Nephron progenitor cell (in vitro differentiated cells): ENCODE measurements around the gene PTPA.

ENCODE experiments used
- DNase-seq: peaks from one replicate; pipeline ENCODE4 v3.0.0; 2021
- H3K27ac Mint-ChIP-seq: 2 replicates; pipeline ENCODE4 v1.8.0; 2021; ENCODE audit warnings: mild to moderate bottlenecking, moderate library complexity, mixed read lengths
- H3K27me3 Mint-ChIP-seq: 2 replicates; pipeline ENCODE4 v1.8.0; 2021; ENCODE audit warnings: mild to moderate bottlenecking, low read depth, mixed read lengths; ENCODE audit not compliant: poor library complexity
- H3K36me3 Mint-ChIP-seq: 2 replicates; pipeline ENCODE4 v1.8.0; 2021; ENCODE audit warnings: low read depth, mixed read lengths
- H3K4me1 Mint-ChIP-seq: 2 replicates; pipeline ENCODE4 v1.8.0; 2021; ENCODE audit warnings: mixed read lengths
- H3K4me3 Mint-ChIP-seq: 2 replicates; pipeline ENCODE4 v1.8.0; 2021; ENCODE audit warnings: mild to moderate bottlenecking, moderate library complexity, mixed read lengths
- H3K9me3 Mint-ChIP-seq: 2 replicates; pipeline ENCODE4 v1.8.0; 2021; ENCODE audit warnings: mild to moderate bottlenecking, moderate library complexity, mixed read lengths
- TF ChIP-seq, protein P1 (sequence below): fragments of 200-600 bp; sonication (generic); IDR thresholded peaks from 2 replicates; pipeline ENCODE4 v1.5.0; 2021; ENCODE audit warnings: antibody characterized with exemption

The PTPA gene

DNA sequence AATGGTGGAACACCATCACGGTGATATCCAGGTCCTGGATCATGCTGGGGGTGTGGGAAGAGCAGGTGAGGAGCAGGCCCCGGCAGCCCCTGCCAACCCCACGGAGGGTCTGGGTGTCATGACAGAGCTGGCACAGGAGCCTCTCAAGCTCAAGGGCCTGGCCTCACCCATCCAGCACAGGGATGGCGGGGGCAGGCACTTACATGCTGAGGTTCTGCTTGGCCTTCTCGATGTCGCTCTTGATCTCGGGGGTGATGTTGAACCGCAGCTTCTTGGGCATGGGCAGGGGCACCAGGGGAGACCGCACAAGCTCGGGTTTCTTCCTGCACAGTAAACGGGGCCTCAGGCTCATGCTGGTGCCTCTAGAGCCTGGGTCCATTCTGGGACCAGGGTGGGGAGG lies 12.9 kb upstream of the PTPA start:
- DNase-seq = no peak
- TF ChIP-seq, protein P1, sequence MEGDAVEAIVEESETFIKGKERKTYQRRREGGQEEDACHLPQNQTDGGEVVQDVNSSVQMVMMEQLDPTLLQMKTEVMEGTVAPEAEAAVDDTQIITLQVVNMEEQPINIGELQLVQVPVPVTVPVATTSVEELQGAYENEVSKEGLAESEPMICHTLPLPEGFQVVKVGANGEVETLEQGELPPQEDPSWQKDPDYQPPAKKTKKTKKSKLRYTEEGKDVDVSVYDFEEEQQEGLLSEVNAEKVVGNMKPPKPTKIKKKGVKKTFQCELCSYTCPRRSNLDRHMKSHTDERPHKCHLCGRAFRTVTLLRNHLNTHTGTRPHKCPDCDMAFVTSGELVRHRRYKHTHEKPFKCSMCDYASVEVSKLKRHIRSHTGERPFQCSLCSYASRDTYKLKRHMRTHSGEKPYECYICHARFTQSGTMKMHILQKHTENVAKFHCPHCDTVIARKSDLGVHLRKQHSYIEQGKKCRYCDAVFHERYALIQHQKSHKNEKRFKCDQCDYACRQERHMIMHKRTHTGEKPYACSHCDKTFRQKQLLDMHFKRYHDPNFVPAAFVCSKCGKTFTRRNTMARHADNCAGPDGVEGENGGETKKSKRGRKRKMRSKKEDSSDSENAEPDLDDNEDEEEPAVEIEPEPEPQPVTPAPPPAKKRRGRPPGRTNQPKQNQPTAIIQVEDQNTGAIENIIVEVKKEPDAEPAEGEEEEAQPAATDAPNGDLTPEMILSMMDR = no peak
- peaks cover 15% of the 10 kb centered on the region for H3K4me1 Mint-ChIP-seq
- H3K27me3 Mint-ChIP-seq = no peaks in the 10 kb centered on the region
- H3K27ac Mint-ChIP-seq = no peak overlapping the region
- H3K9me3 Mint-ChIP-seq = no peaks in the 10 kb centered on the region
- H3K36me3 Mint-ChIP-seq = no peaks in the 10 kb centered on the region
- no peak overlapping the region for H3K4me3 Mint-ChIP-seq

DNA sequence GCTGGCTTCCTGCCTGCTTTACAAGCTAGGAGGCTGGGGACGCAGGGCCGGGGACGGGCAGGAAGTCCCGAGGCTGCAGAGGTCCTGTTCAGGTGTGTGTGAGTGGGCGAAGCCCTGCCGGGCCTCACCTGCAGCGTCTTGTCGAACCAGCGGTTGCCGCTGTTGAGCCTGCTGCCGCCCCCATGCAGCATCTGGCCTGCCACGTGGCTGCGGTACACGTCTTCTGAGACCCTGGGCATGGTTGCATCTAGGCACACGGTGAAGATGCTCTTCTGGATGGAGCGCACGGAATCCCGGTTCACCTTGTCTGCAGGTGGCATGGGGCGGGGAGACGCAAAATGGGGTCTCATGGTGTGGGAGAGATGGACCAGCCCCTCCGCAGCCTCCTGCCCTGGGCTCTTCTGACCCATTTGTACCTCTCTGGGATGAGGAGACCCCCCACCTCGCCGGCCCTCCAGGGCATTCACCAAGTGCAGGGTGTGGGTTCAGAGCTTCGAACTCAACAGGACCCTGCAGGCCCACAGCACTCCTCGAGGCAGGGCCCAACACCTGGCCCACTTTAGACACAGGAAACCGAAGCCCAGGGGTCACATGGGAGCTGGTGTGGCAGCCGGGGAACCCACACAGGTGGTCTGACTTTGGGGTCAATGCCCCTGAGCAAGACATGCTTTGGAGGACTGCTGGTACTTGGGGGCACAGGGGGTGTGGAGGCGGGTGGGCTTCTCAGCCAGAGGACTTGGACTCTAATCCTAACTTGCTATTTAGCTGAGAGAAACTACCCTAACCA lies 10.6 kb upstream of the PTPA start:
- Mint-ChIP-seq H3K4me1 (peaks cover 8% of the 10 kb centered on the region), H3K4me3 (no peak overlapping the region), H3K9me3 (no peaks in the 10 kb centered on the region), H3K27ac (peak overlapping the region; percentile 71), H3K27me3 (no peaks in the 10 kb centered on the region), H3K36me3 (no peaks in the 10 kb centered on the region)
- TF ChIP-seq, protein P1 = no peak
- no peak for DNase-seq

DNA sequence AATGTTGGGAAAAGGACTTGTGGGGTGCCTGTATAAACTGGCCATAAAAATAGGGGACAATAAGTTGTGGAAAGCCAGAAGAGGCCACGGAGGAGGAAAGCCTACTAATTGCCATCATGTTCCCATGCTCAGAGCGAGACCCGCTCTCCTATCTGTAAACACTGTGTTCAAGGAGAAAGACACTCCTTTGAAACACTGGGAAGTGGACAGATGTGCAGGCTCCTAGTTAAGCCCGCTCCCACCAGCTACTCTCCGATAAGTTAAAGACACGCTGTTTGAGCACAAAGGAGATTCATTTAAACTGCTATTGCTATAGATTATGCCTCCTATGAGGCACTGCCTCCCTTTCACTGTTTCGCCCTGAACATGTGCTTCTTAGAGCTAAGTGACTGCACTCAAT lies 9.9 kb upstream of the PTPA start:
- H3K27me3 Mint-ChIP-seq = no peaks in the 10 kb centered on the region
- TF ChIP-seq, protein P1 = no peak

DNA sequence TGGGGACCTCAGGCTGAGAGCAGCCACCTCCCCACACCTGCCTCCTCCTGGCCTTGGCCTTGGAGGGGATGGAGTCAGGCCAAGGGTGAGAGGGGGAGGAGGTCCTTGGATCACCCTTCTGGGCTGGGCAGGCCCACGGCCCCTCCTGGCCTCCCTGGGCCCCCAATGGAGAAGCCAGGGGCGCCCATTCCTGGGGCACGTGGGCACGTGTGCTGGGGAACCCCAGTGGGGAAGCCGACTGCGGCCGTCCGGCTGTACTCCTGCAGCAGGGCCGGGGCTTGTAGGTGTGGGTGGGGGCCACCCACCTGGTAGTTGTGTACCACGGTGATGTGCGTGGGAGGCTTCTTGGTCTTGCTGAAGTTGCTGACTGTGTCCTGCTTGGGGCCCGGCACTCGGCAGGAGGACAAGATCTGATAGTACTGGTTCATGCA lies 9.1 kb upstream of the PTPA start:
- no peak overlapping the region for H3K27ac Mint-ChIP-seq
- no peaks in the 10 kb centered on the region for H3K36me3 Mint-ChIP-seq
- DNase-seq = no peak
- H3K4me3 Mint-ChIP-seq = no peak overlapping the region
- no peaks in the 10 kb centered on the region for H3K27me3 Mint-ChIP-seq
- H3K4me1 Mint-ChIP-seq = peaks cover 15% of the 10 kb centered on the region
- H3K9me3 Mint-ChIP-seq = no peaks in the 10 kb centered on the region
- TF ChIP-seq, protein P1 = no peak

More for the DNA sequence above, 9.9 kb upstream of the PTPA start:
- Mint-ChIP-seq H3K4me1 (peaks cover 8% of the 10 kb centered on the region), H3K36me3 (no peaks in the 10 kb centered on the region), H3K4me3 (no peak overlapping the region), H3K9me3 (no peaks in the 10 kb centered on the region), H3K27ac (peak overlapping the region; percentile 71)
- no peak for DNase-seq

DNA sequence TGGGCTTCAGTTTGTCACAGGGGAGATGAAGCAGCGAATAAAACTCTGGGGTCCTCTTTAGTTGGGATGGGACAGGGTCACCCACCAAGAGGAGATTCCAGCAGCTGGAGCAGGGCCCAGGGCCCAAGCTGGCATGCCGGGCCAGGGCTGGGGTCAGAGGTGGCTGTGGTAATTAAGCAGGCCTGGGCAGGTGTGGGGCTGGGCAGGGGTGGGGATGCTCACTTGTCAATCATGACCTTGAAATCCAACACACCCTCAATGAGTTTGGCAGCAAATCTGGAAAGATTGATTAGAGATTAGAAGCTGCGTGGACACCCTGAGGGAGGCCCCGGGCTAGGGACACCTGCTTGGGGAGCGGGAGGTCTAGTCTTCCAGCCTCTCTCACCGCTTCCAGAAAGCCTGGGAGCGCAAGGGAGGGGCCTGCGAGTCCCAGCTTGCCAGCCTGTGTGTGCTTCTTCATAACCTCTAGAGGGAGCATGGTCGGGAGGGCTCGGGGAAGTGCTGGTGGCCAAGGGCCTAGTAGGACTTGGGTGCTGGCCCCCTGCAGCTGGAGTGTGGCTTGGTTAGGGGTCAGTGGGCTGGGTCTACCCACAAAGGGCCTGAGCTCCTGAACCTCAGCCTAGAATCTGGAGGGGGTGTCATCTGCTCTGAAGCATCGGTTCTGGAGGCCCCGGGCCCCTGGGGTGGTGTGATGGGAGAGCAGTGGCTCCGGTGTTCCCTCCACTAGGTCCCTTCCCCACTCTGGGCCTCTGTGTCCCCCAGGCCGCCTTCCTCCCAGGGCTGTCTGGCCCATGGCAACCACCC lies 8.2 kb upstream of the PTPA start:
- DNase-seq = peak; percentile 52
- Mint-ChIP-seq H3K27me3 (peaks cover 5% of the 10 kb centered on the region), H3K4me1 (peaks cover 15% of the 10 kb centered on the region), H3K9me3 (no peaks in the 10 kb centered on the region), H3K27ac (no peak overlapping the region), H3K4me3 (no peak overlapping the region), H3K36me3 (no peaks in the 10 kb centered on the region)
- TF ChIP-seq, protein P1 = peak; percentile 42
